Fibroblast of the aortic adventitia (primary cell): ENCODE data around the gene DISC1. TPM values are rescaled to one million over a fixed set of nuclear protein-coding genes. Genes with fewer than 3 reads are reported as not detected.

Experiments
- DNase-seq: peaks from one replicate; pipeline ENCODE4 v3.0.0-alpha.2; 2010; ENCODE audit warnings: low read depth
- H3K4me3 ChIP-seq: 2 replicates; pipeline ENCODE4 v1.5.1; 2011; ENCODE audit warnings: low read depth, mild to moderate bottlenecking, control low read depth, low read length, moderate library complexity
- CTCF ChIP-seq: IDR thresholded peaks from 2 replicates; pipeline ENCODE4 v1.5.1; 2011; ENCODE audit warnings: mild to moderate bottlenecking, low read length, control low read depth, inconsistent platforms; ENCODE audit not compliant: insufficient read depth
- total RNA-seq: library from RNA; depleted of rRNA; stranded (reverse); fragments of >200 nt; gene quantifications from 2 replicates; pipeline ENCODE4 v1.2.3, GENCODE V29; 2012; ENCODE audit warnings: low replicate concordance

Gene DISC1
- total RNA-seq, 1 donor = 4.7 TPM

- DNase-seq = peak; percentile 80
- TF ChIP-seq CTCF = no peak
- H3K4me3 ChIP-seq = no peak overlapping the region
Observed at GRCh38 chr1:231803353-231803752, 176.8 kb downstream of the DISC1 start.

- TF ChIP-seq CTCF = peak; percentile 5
- H3K4me3 ChIP-seq = no peak overlapping the region
- no peak for DNase-seq
Observed at GRCh38 chr1:231806623-231807495, 180.3 kb downstream of the DISC1 start.

GRCh38 chr1:231807541-231807940 lies 181.0 kb downstream of the DISC1 start:
- DNase-seq = peak; percentile 55
- TF ChIP-seq CTCF = no peak
- H3K4me3 ChIP-seq = no peak overlapping the region

- no peak overlapping the region for H3K4me3 ChIP-seq
- no peak for DNase-seq
- no peak for TF ChIP-seq CTCF
Observed at GRCh38 chr1:231808116-231808515, 181.5 kb downstream of the DISC1 start.

- DNase-seq = peak; percentile 91
- TF ChIP-seq CTCF = no peak
- H3K4me3 ChIP-seq = no peak overlapping the region
Observed at GRCh38 chr1:231808990-231809389, 182.4 kb downstream of the DISC1 start.

- TF ChIP-seq CTCF = no peak
- DNase-seq = no peak
- H3K4me3 ChIP-seq = no peak overlapping the region
Observed at GRCh38 chr1:231810415-231810814, 183.8 kb downstream of the DISC1 start.
